Panc1 (cell line): ENCODE measurements around the gene WIPF1. TPM values are rescaled to one million over a fixed set of nuclear protein-coding genes. Genes with fewer than 3 reads are reported as not detected.

Source experiments
- ATAC-seq: fragments of 200-7000 bp; cut with Tn5 transposase; 2 replicates; pipeline ENCODE4 v1.9.1; 2020; ENCODE audit warnings: mild to moderate bottlenecking, moderate library complexity
- BruUV-seq: library from RNA; stranded (reverse); fragments of 400-500 nt; replicated peaks from 2 replicates; lab custom pipeline; 2021; lab: Mats Ljungman, UMichigan
- CTCF ChIA-PET: fragments of 300-600 bp; sonication (Branson Sonifier 250); formaldehyde crosslinking; loops from one replicate; lab custom pipeline; 2022; ENCODE audit warnings: antibody characterized with exemption; lab: Charles Lee
- POLR2A ChIA-PET: fragments of 300-600 bp; sonication (Branson Sonifier 250); formaldehyde crosslinking; loops from one replicate; lab custom pipeline; 2022; ENCODE audit warnings: antibody characterized with exemption; lab: Charles Lee
- DNase-seq: peaks from one replicate; pipeline ENCODE4 v3.0.0-alpha.2; 2010; ENCODE audit warnings: low read depth, low spot score
- H3K27ac ChIP-seq: 2 replicates; pipeline ENCODE4 v1.5.1; 2011; ENCODE audit warnings: mild to moderate bottlenecking, low read length, inconsistent platforms
- H3K27me3 ChIP-seq: fragments of 200-500 bp; sonication (Bioruptor generic); 2 replicates; pipeline ENCODE4 v1.6.0; 2014; ENCODE audit warnings: low read length, inconsistent platforms; ENCODE audit not compliant: control insufficient read depth, insufficient read depth
- H3K36me3 ChIP-seq: fragments of 200-500 bp; sonication (Bioruptor generic); 2 replicates; pipeline ENCODE4 v1.5.1; 2014; ENCODE audit warnings: inconsistent platforms, mild to moderate bottlenecking, low read length, moderate library complexity; ENCODE audit not compliant: control insufficient read depth, insufficient read depth
- H3K4me1 ChIP-seq: 2 replicates; pipeline ENCODE4 v1.5.1; 2011; ENCODE audit warnings: inconsistent platforms, mild to moderate bottlenecking, low read length, moderate library complexity; ENCODE audit not compliant: control insufficient read depth, insufficient read depth
- H3K4me3 ChIP-seq, 2 experiments: 2 replicates each; pipeline ENCODE4 v1.5.1; 2011 to 2012; ENCODE audit warnings: low read depth in 2 of 2, low read length in 2 of 2, mild to moderate bottlenecking in 2 of 2, inconsistent platforms in 1 of 2, moderate library complexity in 1 of 2
- H3K9me3 ChIP-seq: fragments of 200-500 bp; sonication (Bioruptor generic); 2 replicates; pipeline ENCODE4 v1.5.1; 2014; ENCODE audit warnings: low read depth, mild to moderate bottlenecking, inconsistent platforms, low read length, moderate library complexity; ENCODE audit not compliant: control insufficient read depth, insufficient read depth
- CTCF ChIP-seq: fragments of 450-650 bp; IDR thresholded peaks from 2 replicates; pipeline ENCODE4 v1.5.1; 2017; ENCODE audit warnings: mild to moderate bottlenecking
- POLR2AphosphoS5 ChIP-seq: IDR thresholded peaks from 2 replicates; pipeline ENCODE4 v1.6.1; 2012; ENCODE audit warnings: mild to moderate bottlenecking, low read depth, low read length, moderate library complexity
- REST ChIP-seq, 2 experiments: IDR thresholded peaks; 2 replicates each; pipeline ENCODE4 v1.6.1; 2011 to 2012; ENCODE audit warnings: low read depth in 2 of 2, control low read depth in 1 of 2, low read length in 1 of 2, mild to moderate bottlenecking in 1 of 2, moderate library complexity in 1 of 2; ENCODE audit not compliant: insufficient read depth in 1 of 2
- SIN3A ChIP-seq: IDR thresholded peaks from 2 replicates; pipeline ENCODE4 v1.6.1; 2012; ENCODE audit warnings: low read depth, mild to moderate bottlenecking, low read length, moderate library complexity, borderline replicate concordance; ENCODE audit not compliant: insufficient read depth
- TCF7L2 ChIP-seq: IDR thresholded peaks from 2 replicates; pipeline ENCODE4 v1.6.1; 2011; ENCODE audit warnings: mild to moderate bottlenecking, low read depth, low read length, inconsistent platforms
- in situ Hi-C: cut with HindIII; loops from 2 replicates; pipeline ENCODE4 v1.10.0; 2016; ENCODE audit warnings: low sequenced_read_pairs, low pct_unique_long_range_greater_than_20kb
- intact Hi-C: fragments of 100-400 bp; cut with micrococcal nuclease; formaldehyde crosslinking; loops from one replicate; pipeline ENCODE4 v1.10.0; 2022; ENCODE audit not compliant: unreplicated experiment
- total RNA-seq: library from RNA; stranded (reverse); gene quantifications from one replicate; pipeline ENCODE4 v1.2.1, GENCODE V29; 2021; ENCODE audit not compliant: unreplicated experiment

WIPF1 gene
- total RNA-seq, 1 experiment from 2014 or later: 8.3 TPM

GRCh38 chr2:174615871-174616436 is 18.4 kb upstream of the WIPF1 start:
- TF ChIP-seq POLR2AphosphoS5 (no peak), CTCF (no peak), TCF7L2 (no peak), SIN3A (no peak)
- no peak overlapping the region for H3K4me3 ChIP-seq
- H3K36me3 ChIP-seq: no peaks in the 10 kb centered on the region
- intact Hi-C loops (no loop called here), in situ Hi-C loops (no loop called here)
- H3K9me3 ChIP-seq: no peaks in the 10 kb centered on the region
- no TSS peak for BruUV-seq
- no peak for DNase-seq
- ATAC-seq: no peak
- peaks cover 5% of the 10 kb centered on the region; the same call in 1 of the 2 replicates for H3K4me1 ChIP-seq
- ChIA-PET CTCF (no interaction called here), POLR2A (no interaction called here)
- H3K27me3 ChIP-seq: no peaks in the 10 kb centered on the region
- no peak overlapping the region for H3K27ac ChIP-seq

- no TSS peak for BruUV-seq
- CTCF ChIA-PET: no interaction called here
These were observed 16.7 kb upstream of the WIPF1 start for GRCh38 chr2:174614261-174614660.

More at GRCh38 chr2:174614261-174614660, 16.7 kb upstream of the WIPF1 start:
- Histone ChIP-seq H3K36me3 (no peaks in the 10 kb centered on the region), H3K27me3 (no peaks in the 10 kb centered on the region), H3K27ac (no peak overlapping the region), H3K4me1 (peaks cover 5% of the 10 kb centered on the region; the same call in 1 of the 2 replicates), H3K9me3 (no peaks in the 10 kb centered on the region), H3K4me3 (no peak overlapping the region)
- intact Hi-C loops (no loop called here), in situ Hi-C loops (no loop called here)
- POLR2A ChIA-PET: no interaction called here
- no peak for TF ChIP-seq POLR2AphosphoS5
- TF ChIP-seq SIN3A: no peak
- TF ChIP-seq TCF7L2: no peak
- no peak for TF ChIP-seq CTCF
- no peak for TF ChIP-seq REST (IDR thresholded peaks at IDR 0.05; ENCODE audit: insufficient read depth in 1 of 2, low read depth in 2 of 2, low read length in 1 of 2)
- ATAC-seq: peak; percentile 71; the same call in 1 of the 2 replicates
- no peak for DNase-seq
